GM18520 (cell line): ENCODE results near the gene TCTA.
"Not testable (repeated sequence)": the region's sequence is repeated elsewhere in the genome, so short reads cannot be mapped to it uniquely, and the experiment has no call there.

Experiments
- ATAC-seq: cut with Tn5 transposase; IDR thresholded peaks from one replicate; pipeline ENCODE4 v1.9.1; 2021; ENCODE audit not compliant: unreplicated experiment

The TCTA gene, protein sequence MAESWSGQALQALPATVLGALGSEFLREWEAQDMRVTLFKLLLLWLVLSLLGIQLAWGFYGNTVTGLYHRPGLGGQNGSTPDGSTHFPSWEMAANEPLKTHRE

DNA sequence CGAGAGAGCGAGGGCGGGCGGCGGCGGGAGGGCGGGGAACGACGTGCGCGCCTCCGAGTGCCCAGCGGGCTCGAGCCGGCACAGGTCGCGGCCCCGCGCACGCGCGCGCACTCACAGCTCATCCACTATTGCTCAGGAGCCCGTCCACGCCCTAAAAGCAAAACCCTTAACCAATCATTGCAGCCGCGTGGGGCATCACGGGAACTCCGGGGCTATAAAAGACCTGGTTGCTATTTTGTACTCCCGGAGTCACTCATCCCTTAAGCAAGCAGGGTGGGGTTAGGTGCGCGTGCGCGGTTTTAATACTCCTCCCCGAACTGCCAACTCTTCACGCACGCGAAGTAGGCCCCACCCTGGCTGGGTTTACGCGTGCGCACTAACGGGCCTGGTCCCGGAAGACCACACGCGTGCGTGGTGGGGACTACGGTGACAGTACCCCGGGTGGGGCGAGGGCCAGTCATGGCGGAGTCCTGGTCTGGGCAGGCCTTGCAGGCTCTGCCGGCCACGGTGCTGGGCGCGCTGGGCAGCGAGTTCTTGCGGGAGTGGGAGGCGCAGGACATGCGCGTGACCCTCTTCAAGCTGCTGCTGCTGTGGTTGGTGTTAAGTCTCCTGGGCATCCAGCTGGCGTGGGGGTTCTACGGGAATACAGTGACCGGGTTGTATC lies at the start of gene TCTA, which contains the start of gene RHOA:
Gene TCTA, plus strand, starts transcription at position 456 of the 664 bp plus-strand sequence. Its CDS starts 4 bp downstream, at position 460.
Gene RHOA, minus strand, starts transcription at position 9 of the 664 bp plus-strand sequence. CDS start 36,387 bp downstream, outside the sequence.
- peak; percentile 69 for ATAC-seq

- no peak for ATAC-seq
Measured at GRCh38 chr3:49362561-49362960, 49.7 kb upstream of the TCTA start.

DNA sequence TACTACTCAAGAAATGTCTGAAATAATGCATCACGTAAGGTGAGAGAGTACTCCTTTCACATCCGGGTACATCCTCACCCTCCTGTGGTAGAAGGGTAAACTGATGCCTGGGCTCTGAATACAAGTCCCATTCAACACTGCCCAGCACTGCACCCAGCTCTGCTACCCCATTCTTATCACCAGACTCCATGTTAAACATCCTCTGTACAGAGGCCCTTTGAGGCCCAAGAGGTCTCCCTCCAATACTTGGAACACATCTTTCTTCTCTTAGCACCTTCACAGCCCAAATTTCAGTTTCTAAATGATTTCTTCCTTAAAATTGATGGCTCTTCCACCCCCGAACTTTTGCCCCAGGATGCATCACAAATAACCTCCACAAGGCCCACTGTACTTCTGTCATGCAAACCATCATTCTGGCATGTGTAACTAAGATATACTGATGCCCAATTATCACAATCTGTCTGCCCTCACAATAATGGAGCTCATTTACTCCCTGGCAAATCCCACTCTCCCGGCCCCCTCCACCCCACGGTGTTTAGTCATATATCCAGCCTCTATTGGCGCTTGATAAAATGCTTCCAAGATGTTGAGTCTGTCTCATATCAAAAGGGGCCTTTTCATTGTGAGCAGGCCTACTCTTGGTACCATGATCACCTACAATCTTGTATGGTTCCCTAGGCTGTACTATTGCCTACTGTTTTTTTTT lies 41.5 kb upstream of the TCTA start:
- ATAC-seq = no peak

DNA sequence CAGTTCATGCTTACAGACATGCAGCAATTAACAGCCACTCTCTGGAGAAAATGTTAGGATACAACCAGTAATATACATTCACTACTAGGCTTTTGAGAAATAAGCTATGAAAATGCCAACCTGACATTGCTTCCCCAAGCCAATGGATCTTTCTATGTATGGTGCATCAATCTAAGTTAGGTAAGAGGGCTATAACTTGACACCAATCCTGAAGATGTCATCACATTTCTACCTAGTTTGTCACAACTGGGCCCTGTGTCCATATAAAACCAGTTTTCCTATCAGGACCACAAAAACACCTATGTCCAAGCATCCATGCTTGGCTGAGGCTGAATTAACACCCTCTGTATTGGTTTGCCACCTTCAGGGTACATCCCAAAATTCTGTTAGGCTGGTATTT lies 40.3 kb upstream of the TCTA start:
- no peak for ATAC-seq

- ATAC-seq = no peak
Measured at GRCh38 chr3:49377483-49377882, 34.7 kb upstream of the TCTA start.

DNA sequence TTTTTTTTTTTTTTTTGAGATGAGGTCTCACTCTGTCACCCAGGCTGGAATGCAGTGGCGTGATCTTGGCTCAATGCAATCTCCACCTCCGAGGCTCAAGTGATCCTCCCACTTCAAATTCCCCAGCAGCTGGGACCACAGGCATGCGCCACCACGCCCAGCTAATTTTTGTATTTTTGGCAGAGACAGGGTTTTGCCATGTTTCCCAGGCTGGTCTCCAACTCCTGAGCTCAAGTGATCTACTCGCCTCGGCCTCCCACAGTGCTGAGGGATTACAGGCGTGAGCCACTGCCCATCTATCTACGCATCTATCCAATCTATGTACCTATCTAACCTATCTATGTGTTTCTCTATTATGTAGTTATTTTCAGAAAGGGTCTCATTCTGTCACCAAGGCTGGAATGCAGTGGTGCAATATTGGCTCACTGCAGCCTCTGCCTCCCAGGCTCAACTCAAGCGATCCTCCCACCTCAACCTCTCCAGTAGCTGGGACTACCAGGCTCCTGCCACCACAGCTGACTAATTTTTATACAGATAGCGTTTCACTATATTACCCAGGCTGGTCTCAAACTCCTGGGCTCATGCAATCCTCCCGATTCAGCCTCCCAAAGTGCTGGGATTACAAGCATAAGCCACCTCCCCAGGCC lies 33.9 kb upstream of the TCTA start:
- no peak for ATAC-seq

DNA sequence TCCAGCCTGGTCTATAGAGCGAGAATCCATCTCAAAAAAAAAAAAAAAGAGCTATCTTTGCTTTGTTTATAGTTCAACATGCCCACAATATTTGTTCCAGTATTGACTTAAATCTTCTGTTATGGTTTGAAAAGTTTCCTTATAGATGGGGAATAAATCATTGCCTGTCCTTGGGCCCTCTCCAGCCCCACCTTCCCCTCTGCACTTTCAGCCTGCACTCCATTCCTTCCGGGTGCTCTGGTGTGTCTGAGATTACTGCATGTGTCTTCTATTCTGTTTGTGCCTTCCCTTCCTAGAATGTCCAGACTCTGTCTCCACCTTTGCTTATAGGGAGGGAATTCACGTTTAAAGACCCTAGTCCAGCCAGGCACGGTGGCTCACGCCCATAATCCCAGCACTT lies 28.8 kb upstream of the TCTA start:
- no peak for ATAC-seq

DNA sequence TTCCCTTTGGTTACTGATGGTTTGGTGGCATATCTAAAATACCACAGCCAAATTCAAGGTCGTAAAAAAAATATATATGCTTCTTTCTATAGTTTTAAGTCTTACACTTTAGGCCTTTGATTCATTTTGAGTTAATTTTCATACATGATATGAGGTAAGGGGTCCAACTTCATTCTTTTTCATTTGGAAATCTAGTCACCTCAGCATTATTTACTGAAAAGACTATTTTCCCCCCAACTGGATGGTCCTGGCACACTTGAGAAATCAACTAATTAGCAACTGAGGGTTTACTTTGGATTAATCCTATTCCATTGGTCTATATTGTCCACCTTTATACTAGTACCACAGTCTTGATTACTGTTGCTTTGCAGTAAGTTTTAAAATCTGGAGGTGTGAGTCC lies 26.6 kb upstream of the TCTA start:
- ATAC-seq = no peak

GRCh38 chr3:49386056-49386756 lies 26.0 kb upstream of the TCTA start:
- no peak for ATAC-seq

DNA sequence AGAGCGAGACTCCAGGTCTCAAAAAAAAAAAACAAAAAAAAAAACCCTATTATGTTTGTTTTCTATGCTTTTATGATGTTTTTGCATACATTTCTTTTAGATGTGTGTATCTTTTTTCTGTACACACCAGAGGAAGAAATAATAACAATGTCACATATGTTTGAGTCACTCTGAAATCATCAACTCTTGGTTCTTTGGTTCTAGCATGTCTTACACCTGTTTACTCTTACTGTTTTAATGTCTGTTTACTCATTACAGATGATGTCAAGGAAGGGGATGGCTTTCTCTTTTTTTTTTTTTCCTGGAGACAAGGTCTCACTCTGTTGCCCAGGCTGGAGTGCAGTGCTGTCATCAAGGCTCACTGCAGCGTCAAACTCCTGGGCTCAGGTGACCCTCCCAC lies 24.5 kb upstream of the TCTA start:
- ATAC-seq = no peak

GRCh38 chr3:49388289-49388820 lies 23.9 kb upstream of the TCTA start:
- ATAC-seq = no peak

GRCh38 chr3:49389297-49389696 lies 22.9 kb upstream of the TCTA start:
- no peak for ATAC-seq

DNA sequence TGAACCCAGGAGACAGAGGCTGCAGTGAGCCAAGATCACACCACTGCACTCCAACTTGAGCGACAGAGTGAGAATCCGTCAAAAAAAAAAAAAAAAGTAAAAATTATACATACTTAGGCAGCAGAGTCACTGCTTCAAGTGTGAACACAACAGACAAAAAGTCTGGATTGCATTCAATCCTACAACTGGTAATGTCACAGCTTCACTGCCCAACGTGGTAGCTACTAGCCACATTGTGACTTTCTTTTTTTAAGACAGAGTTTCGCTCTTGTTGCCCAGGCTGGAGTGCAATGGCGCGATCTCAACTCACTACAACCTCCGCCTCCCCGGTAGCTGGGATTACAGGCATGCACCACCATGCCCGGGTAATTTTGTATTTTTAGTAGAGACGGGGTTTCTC lies 20.9 kb upstream of the TCTA start:
- not testable (repeated sequence) for ATAC-seq

DNA sequence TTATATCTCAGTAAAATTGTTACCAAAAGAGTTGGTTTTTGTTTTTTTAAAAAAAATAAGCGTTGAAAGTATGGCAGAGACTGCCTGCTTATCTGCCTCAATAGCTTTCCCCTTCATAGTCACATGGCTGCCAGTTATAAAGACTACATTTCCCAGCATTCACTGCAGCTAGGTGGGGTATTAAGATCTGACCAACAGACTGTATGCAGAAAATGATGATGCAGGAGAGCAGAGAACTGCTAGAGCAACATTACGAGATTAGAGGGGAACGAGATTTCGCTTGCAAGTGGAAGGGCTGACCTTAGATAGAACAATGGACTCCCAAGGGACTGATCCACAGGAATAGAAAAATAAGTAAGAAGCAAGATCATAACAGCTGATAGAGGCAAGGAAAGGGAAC lies 14.8 kb upstream of the TCTA start:
- no peak for ATAC-seq

DNA sequence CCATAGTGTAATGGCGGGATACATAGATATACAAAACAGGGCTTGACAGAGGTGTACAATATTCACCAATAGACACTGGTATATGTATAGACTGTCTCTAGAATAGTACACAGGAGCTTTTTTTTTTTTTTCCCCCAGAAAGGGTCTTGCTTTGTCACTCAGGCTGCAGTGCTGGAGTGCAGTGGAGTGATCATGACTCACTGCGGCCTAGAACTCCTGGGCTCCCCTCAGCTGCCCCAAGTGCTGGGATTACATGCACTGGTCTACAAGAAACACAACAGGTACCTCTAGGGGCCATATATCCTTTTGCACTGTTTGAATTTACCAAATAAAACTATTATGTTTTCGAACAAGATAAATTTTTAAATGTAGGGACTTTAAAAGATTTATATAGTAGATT lies 12.8 kb upstream of the TCTA start:
- no peak for ATAC-seq

GRCh38 chr3:49401766-49402165 lies 10.5 kb upstream of the TCTA start:
- ATAC-seq = no peak

GRCh38 chr3:49403891-49404290 lies 8.3 kb upstream of the TCTA start:
- ATAC-seq = no peak

- ATAC-seq = not testable (repeated sequence)
Measured at GRCh38 chr3:49405570-49405969, 6.7 kb upstream of the TCTA start.

- ATAC-seq = no peak
Measured at GRCh38 chr3:49406571-49407565, 5.4 kb upstream of the TCTA start.
